Measurements from ENCODE around the gene PRADC1. TPM values are rescaled to one million over a fixed set of nuclear protein-coding genes. Genes with fewer than 3 reads are reported as not detected.

Gene PRADC1
- total and polyA plus RNA-seq, 2 experiments from 2014 or later, result 6.5 to 8.3 TPM

- no peak for TF ChIP-seq CTCF (conservative IDR thresholded peaks at IDR 0.05; ENCODE audit: low read depth in 2 of 2)
- TF ChIP-seq REST (IDR thresholded peaks at IDR 0.05; ENCODE audit: unreplicated experiment), result no peak
- no peak for TF ChIP-seq CREB1 (CRISPR knock-in tag; IDR thresholded peaks at IDR 0.05; ENCODE audit: low read depth)
- no peak for TF ChIP-seq POLR2AphosphoS5 (IDR thresholded peaks at IDR 0.05; ENCODE audit: low read depth)
- TF ChIP-seq ETS1 (IDR thresholded peaks at IDR 0.05), result no peak
These were observed 5.9 kb upstream of the PRADC1 start (continued) for GRCh38 chr2:73238976-73239375.

GRCh38 chr2:73238149-73238548 is 5.1 kb upstream of the PRADC1 start:
- Histone ChIP-seq H3K27me3 (ENCODE audit: insufficient read depth) (no peaks in the 10 kb centered on the region), H2AFZ (no peak overlapping the region), H3K36me3 (ENCODE audit: insufficient read depth) (peaks cover 28% of the 10 kb centered on the region), H4K20me1 (replicated peaks; ENCODE audit: insufficient read depth) (peaks cover 70% of the 10 kb centered on the region), H3F3A (replicated peaks; ENCODE audit: low read depth) (peaks cover 7% of the 10 kb centered on the region; the same call in 1 of the 2 replicates), H3K4me1 (ENCODE audit: insufficient read depth) (peaks cover 29% of the 10 kb centered on the region), H3K4me3 (peak overlapping the region; percentile 12; the same call in 1 of the 2 replicates), H3K79me2 (replicated peaks; ENCODE audit: insufficient read depth) (peaks cover 88% of the 10 kb centered on the region), H3K27ac (ENCODE audit: low read depth) (peak overlapping the region; percentile 78), H3K9me2 (ENCODE audit: insufficient read depth) (no peaks in the 10 kb centered on the region), H3K4me2 (peak overlapping the region; percentile 56)
- DNase-seq (ENCODE audit: low spot score) (peak; percentile 52), ATAC-seq (peak; percentile 1; the same call in 2 of the 3 replicates)
- Mint-ChIP-seq H3K9me3 (no peaks in the 10 kb centered on the region), H3K27me3 (ENCODE audit: insufficient read depth, low read depth, poor library complexity) (peaks cover 16% of the 10 kb centered on the region), H3K36me3 (ENCODE audit: low read depth) (peaks cover 64% of the 10 kb centered on the region), H3K4me1 (peaks cover 29% of the 10 kb centered on the region), H3K27ac (peak overlapping the region; percentile 96), H3K4me3 (peak overlapping the region; percentile 41)
- TF ChIP-seq ZNF462 (CRISPR knock-in tag; IDR thresholded peaks at IDR 0.05) (no peak), JUNB (IDR thresholded peaks at IDR 0.05; ENCODE audit: unreplicated experiment) (no peak), STAT1 (IDR thresholded peaks at IDR 0.05; ENCODE audit: unreplicated experiment) (no peak)

Data from GM23338 (cell line).